ENCODE measurements around the gene SRSF12. TPM values are rescaled to one million over a fixed set of nuclear protein-coding genes. Genes with fewer than 3 reads are reported as not detected.

SRSF12 gene
- total and polyA plus RNA-seq, 8 donors, result 0.37 to 1.6 (median 0.79) TPM

GRCh38 chr6:89111933-89112332, 5.9 kb downstream of the SRSF12 start:
- Histone ChIP-seq H3K36me3 (no peaks in the 10 kb centered on the region), H3K27me3 (no peaks in the 10 kb centered on the region), H3K4me1 (no peaks in the 10 kb centered on the region), H3K27ac (no peak overlapping the region), H3K9me3 (no peaks in the 10 kb centered on the region), H3K4me3 (no peak overlapping the region)
- intact Hi-C loops (cut with DNase I), result loop anchor here in 1 of 3 donors (10.0 kb wide), 1 partner anchor 133 kb away; no protein-coding TSS in a partner anchor
- WGBS, 2 donors, result 97 to 99% methylated on average over 9 of the region's 9 CpGs
- no peak for ATAC-seq
- no peak for TF ChIP-seq CTCF (IDR thresholded peaks at IDR 0.05)
- DNase-seq, result no peak
- FAIRE-seq, result no peak

GRCh38 chr6:89110284-89110683, 7.6 kb downstream of the SRSF12 start:
- ATAC-seq (no peak), FAIRE-seq (no peak), DNase-seq (no peak)
- H3K4me1 ChIP-seq, result no peaks in the 10 kb centered on the region
- WGBS, 2 donors, result 94% methylated on average over 3 of the region's 3 CpGs
- H3K27me3 ChIP-seq, result no peaks in the 10 kb centered on the region
- no peak overlapping the region for H3K27ac ChIP-seq
- no peak overlapping the region for H3K4me3 ChIP-seq
- intact Hi-C loops (cut with DNase I), result loop anchor here in 1 of 3 donors (10.0 kb wide), 1 partner anchor 135 kb away; no protein-coding TSS in a partner anchor
- H3K9me3 ChIP-seq, result no peaks in the 10 kb centered on the region
- no peaks in the 10 kb centered on the region for H3K36me3 ChIP-seq
- no peak for TF ChIP-seq CTCF (IDR thresholded peaks at IDR 0.05)

- no peak overlapping the region for H3K27ac ChIP-seq
- ATAC-seq (no peak), FAIRE-seq (no peak), DNase-seq (no peak)
- H3K9me3 ChIP-seq, result no peaks in the 10 kb centered on the region
- no peak overlapping the region for H3K4me3 ChIP-seq
- no peak for TF ChIP-seq CTCF (IDR thresholded peaks at IDR 0.05)
- no peaks in the 10 kb centered on the region for H3K27me3 ChIP-seq
- no peaks in the 10 kb centered on the region for H3K4me1 ChIP-seq
- intact Hi-C loops (cut with DNase I), result no loop called here
- no peaks in the 10 kb centered on the region for H3K36me3 ChIP-seq
- WGBS, 2 donors, result 78 to 90% methylated on average over 2 of the region's 2 CpGs
Observed at GRCh38 chr6:89100114-89100513, 17.8 kb downstream of the SRSF12 start.

- Histone ChIP-seq H3K9me3 (no peaks in the 10 kb centered on the region), H3K27me3 (no peaks in the 10 kb centered on the region), H3K36me3 (no peaks in the 10 kb centered on the region), H3K27ac (no peak overlapping the region), H3K4me3 (no peak overlapping the region), H3K4me1 (no peaks in the 10 kb centered on the region)
- intact Hi-C loops (cut with DNase I), result no loop called here
- FAIRE-seq (no peak), DNase-seq (no peak), ATAC-seq (no peak)
- 90 to 93% methylated on average over 8 of the region's 8 CpGs for WGBS, 2 donors
- no peak for TF ChIP-seq CTCF (IDR thresholded peaks at IDR 0.05)
Observed at GRCh38 chr6:89098461-89098860, 19.4 kb downstream of the SRSF12 start.

- H3K27me3 ChIP-seq, result no peaks in the 10 kb centered on the region
- H3K9me3 ChIP-seq, result no peaks in the 10 kb centered on the region
- no peak for TF ChIP-seq CTCF (IDR thresholded peaks at IDR 0.05)
- H3K27ac ChIP-seq, result no peak overlapping the region
- 63 to 83% methylated on average over 1 of the region's 1 CpG for WGBS, 2 donors
- peaks cover 0 to 26% (median 3%) of the 10 kb centered on the region in 3 donors for H3K36me3 ChIP-seq
- H3K4me3 ChIP-seq, result no peak overlapping the region
- DNase-seq (no peak), ATAC-seq (no peak), FAIRE-seq (no peak)
- peaks cover 12 to 25% (median 17%) of the 10 kb centered on the region in 3 donors for H3K4me1 ChIP-seq
- intact Hi-C loops (cut with DNase I), result no loop called here
Observed at GRCh38 chr6:89087881-89088280, 30.0 kb downstream of the SRSF12 start.
